GM18508 (cell line): ENCODE data around the gene BTNL8.

Source experiments
- ATAC-seq: cut with Tn5 transposase; IDR thresholded peaks from one replicate; pipeline ENCODE4 v1.9.1; 2021; ENCODE audit warnings: moderate number of reproducible peaks; ENCODE audit not compliant: insufficient read depth, unreplicated experiment

BTNL8 gene

GRCh38 chr5:180898621-180899246 is at the start of gene BTNL8:
BTNL8 (plus strand) TSS chr5:180899159; CDS start chr5:180899311, 152 bp downstream.
- ATAC-seq = no peak

GRCh38 chr5:180849827-180850226 is 49.1 kb upstream of the BTNL8 start:
- ATAC-seq = no peak

GRCh38 chr5:180850434-180851078 is 48.4 kb upstream of the BTNL8 start:
- no peak for ATAC-seq

GRCh38 chr5:180852495-180852894 is 46.5 kb upstream of the BTNL8 start:
- no peak for ATAC-seq

- no peak for ATAC-seq
Observed at GRCh38 chr5:180853121-180853847, 45.7 kb upstream of the BTNL8 start.

- ATAC-seq = no peak
Observed at GRCh38 chr5:180853848-180854176, 45.1 kb upstream of the BTNL8 start.

- no peak for ATAC-seq
Observed at GRCh38 chr5:180858586-180858985, 40.4 kb upstream of the BTNL8 start.

- peak; percentile 38 for ATAC-seq
Observed at GRCh38 chr5:180860273-180860886, 38.6 kb upstream of the BTNL8 start.

GRCh38 chr5:180860887-180861822 is 37.8 kb upstream of the BTNL8 start, which contains the start of gene ZFP62:
ZFP62 (minus strand) TSS chr5:180861276; CDS start chr5:180861219, 57 bp downstream.
- peak; percentile 58 for ATAC-seq

GRCh38 chr5:180862645-180863044 is 36.3 kb upstream of the BTNL8 start:
- ATAC-seq = no peak

- no peak for ATAC-seq
Observed at GRCh38 chr5:180865981-180866695, 32.8 kb upstream of the BTNL8 start.

- no peak for ATAC-seq
Observed at GRCh38 chr5:180866985-180867384, 32.0 kb upstream of the BTNL8 start.

GRCh38 chr5:180868960-180869359 is 30.0 kb upstream of the BTNL8 start:
- no peak for ATAC-seq

GRCh38 chr5:180869587-180869986 is 29.4 kb upstream of the BTNL8 start:
- no peak for ATAC-seq

GRCh38 chr5:180870276-180871068 is 28.5 kb upstream of the BTNL8 start:
- ATAC-seq = no peak

- no peak for ATAC-seq
Observed at GRCh38 chr5:180872419-180872818, 26.5 kb upstream of the BTNL8 start.

- ATAC-seq = no peak
Observed at GRCh38 chr5:180873615-180874520, 25.1 kb upstream of the BTNL8 start.
